GM06990 (cell line): ENCODE measurements around the gene HDAC4.

Experiments used
- DNase-seq: peaks from one replicate; pipeline ENCODE4 v3.0.0-alpha.2; 2011; ENCODE audit not compliant: insufficient read length; ENCODE audit errors: extremely low read depth
- H3K27me3 ChIP-seq: replicated peaks from 2 replicates; pipeline ENCODE4 v1.6.0; 2011; ENCODE audit warnings: low read length; ENCODE audit not compliant: control insufficient read depth, insufficient read depth
- H3K36me3 ChIP-seq: 2 replicates; pipeline ENCODE4 v1.5.1; 2011; ENCODE audit warnings: low read length; ENCODE audit not compliant: control insufficient read depth, insufficient read depth
- H3K4me3 ChIP-seq: replicated peaks from 2 replicates; pipeline ENCODE4 v1.5.1; 2011; ENCODE audit warnings: low read depth, mild to moderate bottlenecking, control low read depth, low read length
- TF ChIP-seq, protein P1 (sequence below): IDR thresholded peaks from 2 replicates; pipeline ENCODE4 v1.5.1; 2011; ENCODE audit warnings: low read length, control low read depth, mild to moderate bottlenecking, inconsistent platforms; ENCODE audit not compliant: insufficient read depth, poor library complexity, severe bottlenecking

The HDAC4 gene

DNA sequence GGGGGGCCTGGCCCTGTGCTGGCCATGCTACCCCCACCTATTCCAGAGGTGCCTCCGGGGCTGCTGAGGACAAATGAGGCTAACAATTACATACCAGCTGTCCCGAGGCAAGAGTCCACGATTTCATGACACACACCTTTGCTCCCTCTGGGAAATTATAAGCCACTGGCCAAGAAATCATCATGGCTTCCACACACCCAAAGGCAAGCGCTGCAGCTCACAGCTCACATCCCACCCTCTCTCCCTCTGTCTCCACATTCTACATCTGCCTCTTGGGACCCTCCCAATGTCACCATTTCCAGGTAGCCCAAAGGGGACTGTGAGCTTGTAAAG is 134.4 kb downstream of the HDAC4 start:
- DNase-seq: no peak
- Histone ChIP-seq H3K27me3 (no peaks in the 10 kb centered on the region; the same call in none of the 2 replicates), H3K36me3 (no peaks in the 10 kb centered on the region), H3K4me3 (no peak overlapping the region)
- TF ChIP-seq, protein P1, sequence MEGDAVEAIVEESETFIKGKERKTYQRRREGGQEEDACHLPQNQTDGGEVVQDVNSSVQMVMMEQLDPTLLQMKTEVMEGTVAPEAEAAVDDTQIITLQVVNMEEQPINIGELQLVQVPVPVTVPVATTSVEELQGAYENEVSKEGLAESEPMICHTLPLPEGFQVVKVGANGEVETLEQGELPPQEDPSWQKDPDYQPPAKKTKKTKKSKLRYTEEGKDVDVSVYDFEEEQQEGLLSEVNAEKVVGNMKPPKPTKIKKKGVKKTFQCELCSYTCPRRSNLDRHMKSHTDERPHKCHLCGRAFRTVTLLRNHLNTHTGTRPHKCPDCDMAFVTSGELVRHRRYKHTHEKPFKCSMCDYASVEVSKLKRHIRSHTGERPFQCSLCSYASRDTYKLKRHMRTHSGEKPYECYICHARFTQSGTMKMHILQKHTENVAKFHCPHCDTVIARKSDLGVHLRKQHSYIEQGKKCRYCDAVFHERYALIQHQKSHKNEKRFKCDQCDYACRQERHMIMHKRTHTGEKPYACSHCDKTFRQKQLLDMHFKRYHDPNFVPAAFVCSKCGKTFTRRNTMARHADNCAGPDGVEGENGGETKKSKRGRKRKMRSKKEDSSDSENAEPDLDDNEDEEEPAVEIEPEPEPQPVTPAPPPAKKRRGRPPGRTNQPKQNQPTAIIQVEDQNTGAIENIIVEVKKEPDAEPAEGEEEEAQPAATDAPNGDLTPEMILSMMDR: no peak

DNA sequence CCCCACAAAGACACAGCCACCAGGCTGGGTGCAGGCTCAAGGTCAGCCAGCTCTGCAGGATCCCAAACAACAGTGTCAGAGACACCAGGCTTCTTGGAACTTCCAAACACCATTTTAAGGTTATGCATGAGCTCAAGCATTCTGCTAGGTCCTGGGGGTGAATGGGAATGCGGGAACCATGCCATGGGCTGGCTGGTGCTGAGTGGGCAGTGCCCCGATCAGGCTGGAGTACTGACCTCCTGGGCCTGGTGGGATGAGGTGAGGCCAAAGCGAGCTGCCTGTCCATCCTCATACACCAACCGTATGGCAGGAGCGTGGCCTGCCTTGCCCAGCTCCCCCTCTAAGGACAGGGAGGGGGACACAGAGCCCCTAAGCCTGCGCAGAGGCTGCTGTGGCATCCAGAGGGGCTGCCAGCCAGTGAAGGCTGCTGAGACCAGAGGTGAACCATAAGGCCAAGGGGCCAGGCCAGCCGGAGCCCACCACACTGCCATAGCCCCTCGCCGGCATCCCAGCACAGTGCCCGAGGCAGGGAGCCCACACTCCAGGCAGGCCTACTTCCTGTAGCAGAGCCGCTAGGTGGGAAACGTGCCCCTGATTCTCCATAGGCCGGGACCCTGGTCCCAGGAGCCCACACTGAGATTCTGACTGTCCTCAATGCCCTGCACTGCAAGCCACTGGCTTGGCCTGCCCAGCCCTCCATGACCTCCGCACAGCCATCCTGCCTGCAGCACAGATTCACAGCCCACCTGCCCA is 135.0 kb downstream of the HDAC4 start:
- H3K27me3 ChIP-seq: no peaks in the 10 kb centered on the region; the same call in none of the 2 replicates
- no peak overlapping the region for H3K4me3 ChIP-seq
- no peak for DNase-seq
- TF ChIP-seq, protein P1: no peak
- H3K36me3 ChIP-seq: no peaks in the 10 kb centered on the region

DNA sequence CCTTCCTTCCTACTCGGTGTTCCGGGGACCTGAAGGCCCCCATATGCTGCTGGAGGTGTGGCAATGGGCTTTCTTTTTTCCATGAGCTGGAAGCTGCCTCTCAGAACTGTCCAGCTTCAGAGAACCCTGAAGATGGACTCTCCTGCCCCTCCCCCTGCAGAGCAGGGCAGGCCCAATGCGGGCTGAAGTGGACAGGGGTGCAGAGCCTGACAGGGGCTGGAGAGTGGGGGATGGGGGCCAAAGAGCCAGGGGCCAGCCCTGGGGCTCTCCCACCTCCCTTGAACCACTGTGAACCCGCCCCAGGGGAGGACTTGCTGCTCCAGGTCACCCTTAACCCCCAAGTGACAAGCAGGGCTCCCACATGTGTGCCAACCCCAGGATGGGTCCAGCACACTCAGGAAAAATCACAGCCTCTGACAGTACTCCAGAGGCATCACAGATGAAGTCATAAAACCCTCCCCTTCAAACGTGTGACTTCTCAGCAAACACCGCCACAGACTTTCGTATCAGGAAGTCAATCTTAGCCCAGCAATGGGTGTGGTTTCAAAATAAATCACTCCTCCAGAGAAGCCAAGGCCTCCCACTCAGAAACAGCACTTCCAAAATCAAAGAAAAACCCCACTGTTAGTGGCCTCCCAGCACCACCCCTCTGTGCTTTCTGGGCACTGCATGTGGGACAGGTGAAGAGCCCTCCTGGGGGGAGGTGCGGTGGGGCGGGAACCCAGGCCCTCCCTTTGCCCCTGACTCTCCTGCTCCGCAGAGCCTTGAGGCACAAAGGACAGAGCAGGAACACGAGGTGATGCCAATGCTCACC is 135.8 kb downstream of the HDAC4 start:
- Histone ChIP-seq H3K36me3 (no peaks in the 10 kb centered on the region), H3K27me3 (no peaks in the 10 kb centered on the region; the same call in none of the 2 replicates), H3K4me3 (no peak overlapping the region)
- TF ChIP-seq, protein P1: peak; percentile 4
- DNase-seq: peak; percentile 38

DNA sequence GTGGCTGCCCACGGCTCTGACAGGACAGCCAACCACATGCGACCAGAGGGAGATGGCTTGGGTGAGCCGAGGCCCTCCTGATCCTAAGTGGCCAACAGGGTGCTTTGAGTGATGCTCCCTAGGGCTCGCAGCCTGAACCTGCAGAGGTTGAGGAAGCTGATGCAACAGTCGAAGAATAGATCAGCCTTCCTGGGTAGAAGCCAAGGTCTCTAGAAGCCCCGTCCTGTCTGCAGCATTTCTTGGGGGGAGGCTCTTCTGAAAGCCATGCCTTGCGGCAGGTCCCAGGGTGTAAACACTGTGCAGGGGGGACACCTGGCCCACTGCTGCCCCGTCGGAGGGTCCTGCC is 136.4 kb downstream of the HDAC4 start:
- DNase-seq: no peak
- Histone ChIP-seq H3K27me3 (no peaks in the 10 kb centered on the region; the same call in 1 of the 2 replicates), H3K4me3 (no peak overlapping the region), H3K36me3 (no peaks in the 10 kb centered on the region)
- TF ChIP-seq, protein P1: no peak

DNA sequence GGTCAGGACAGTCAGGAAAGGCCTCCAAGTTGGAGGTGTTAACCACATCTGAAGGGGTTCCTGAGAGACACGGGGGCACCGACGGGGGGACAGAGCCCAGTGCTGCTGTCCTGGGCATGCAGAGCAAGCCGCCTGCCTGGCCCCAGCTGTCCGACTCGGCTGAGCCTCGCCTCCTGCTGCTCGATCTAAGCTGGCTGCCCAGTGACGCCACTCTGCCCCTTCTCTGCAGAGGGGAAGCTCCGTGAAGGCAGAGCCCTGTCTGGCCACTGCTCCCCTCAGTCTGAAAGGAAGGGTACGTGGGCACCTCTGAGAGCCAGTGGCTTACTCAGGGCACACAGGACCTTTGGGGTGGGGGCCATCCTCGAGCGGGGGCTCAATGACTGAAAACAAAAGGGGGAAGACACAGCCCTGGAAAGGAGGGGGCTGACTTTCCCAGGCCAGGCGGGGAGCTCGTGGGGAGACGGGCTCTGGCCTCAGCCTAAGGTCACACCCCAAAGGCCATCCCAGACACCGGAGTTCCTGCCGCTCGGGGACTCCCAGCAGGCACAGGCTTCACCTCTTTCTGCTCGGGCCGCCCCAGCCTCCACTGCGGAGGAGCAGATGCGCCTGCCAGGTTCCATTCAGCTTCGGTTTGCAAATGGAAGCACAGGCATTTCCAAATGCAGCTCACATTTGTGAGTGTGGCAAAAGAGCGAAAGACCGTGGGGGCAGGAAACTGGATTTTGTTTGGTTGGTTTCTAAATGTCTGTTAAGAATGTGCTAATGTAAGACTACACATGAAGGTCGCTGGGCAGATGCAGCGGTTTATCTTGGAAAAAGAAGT is 136.9 kb downstream of the HDAC4 start:
- Histone ChIP-seq H3K27me3 (no peaks in the 10 kb centered on the region; the same call in 1 of the 2 replicates), H3K36me3 (no peaks in the 10 kb centered on the region), H3K4me3 (no peak overlapping the region)
- no peak for DNase-seq
- TF ChIP-seq, protein P1: no peak
